Measurements from ENCODE around the gene IGFL2. TPM values are rescaled to one million over a fixed set of nuclear protein-coding genes. Genes with fewer than 3 reads are reported as not detected.

The IGFL2 gene
- total RNA-seq: not detected

DNA sequence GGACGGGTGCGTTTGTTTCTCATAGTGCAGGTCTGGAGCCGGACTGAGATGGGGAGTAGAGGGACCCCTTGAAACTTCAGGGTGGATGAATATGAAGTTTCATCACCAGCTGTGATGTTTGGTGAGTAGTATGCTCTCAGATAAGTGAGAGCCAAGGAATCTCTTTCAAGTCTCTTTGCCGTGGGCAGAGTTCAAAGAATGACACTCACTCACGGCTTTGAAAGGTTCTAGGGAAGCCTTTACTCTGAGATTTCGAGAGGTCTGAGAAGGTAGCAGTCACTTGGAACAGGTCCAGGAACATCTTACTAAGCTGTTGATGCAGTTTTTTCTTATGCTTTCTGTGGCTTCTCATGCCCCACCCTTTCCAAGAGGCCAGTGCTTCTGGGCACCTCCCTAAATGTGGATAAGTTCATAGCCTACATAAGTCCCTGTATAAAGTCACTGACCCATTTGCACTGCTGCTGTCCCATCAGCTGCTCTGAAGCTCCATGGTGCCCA lies at the start of gene IGFL2:
Gene IGFL2 (plus strand): TSS at position 448 of the 498 bp plus-strand sequence. CDS start 41 bp downstream, at position 489.

DNA sequence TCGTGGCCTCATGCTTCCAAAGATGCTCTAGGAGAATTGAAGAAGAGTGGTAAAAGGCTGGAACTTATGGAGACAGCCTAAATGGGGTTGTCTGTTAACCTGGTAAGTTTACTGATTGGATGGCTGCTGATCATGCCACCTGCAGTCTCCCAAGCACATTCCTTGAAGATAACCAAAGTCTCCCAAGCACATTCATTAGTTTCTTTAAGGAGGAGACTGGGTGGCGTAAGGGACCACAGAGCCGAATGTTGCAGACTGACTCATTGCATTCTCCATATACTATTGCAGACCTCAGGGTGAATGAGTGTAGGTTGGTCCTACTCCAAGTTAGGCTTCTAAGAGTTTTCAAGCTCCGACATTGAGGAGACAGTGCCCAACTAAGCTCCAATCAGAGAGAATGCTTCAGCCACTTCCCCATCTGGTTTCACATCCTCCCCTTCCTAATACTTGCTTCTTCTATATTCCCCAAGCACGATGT lies 23.4 kb upstream of the IGFL2 start, which contains the start of gene IGFL3:
Gene IGFL3 (minus strand): TSS at position 51 of the 478 bp plus-strand sequence. CDS start 39 bp downstream, at position 12.

Other genes starting within 250 kb of the IGFL2 start
- gene MYPOP, start 245.6 kb upstream of the IGFL2 start, total RNA-seq: 10 to 100 TPM; 10.1 to 10.8 TPM
- gene NANOS2, start 233.5 kb upstream of the IGFL2 start, total RNA-seq: not detected
- gene NOVA2, start 174.4 kb upstream of the IGFL2 start, total RNA-seq: under 1 TPM; 0.17 to 0.18 TPM
- gene CCDC61, start 152.8 kb upstream of the IGFL2 start, total RNA-seq: 10 to 100 TPM; 26.9 to 27.9 TPM
- gene PGLYRP1, start 125.2 kb upstream of the IGFL2 start, total RNA-seq: not detected
- gene IGFL4, start 107.2 kb upstream of the IGFL2 start, total RNA-seq: not detected
- gene IGFL3, start 23.6 kb upstream of the IGFL2 start, total RNA-seq: not detected
- not detected for gene IGFL1, start 81.5 kb downstream of the IGFL2 start, total RNA-seq
- gene HIF3A, start 148.8 kb downstream of the IGFL2 start, total RNA-seq: not detected
- gene PPP5C, start 198.8 kb downstream of the IGFL2 start, total RNA-seq: 10 to 100 TPM; 82.5 to 86.9 TPM

All from activated naive CD4-positive, alpha-beta T cell treated with anti-CD3 and anti-CD28 coated beads, Interleukin-2, amount 10 ng/mL, durations not matched to agents 5 hours and 36 hours (primary cell).